Trophoblast cell (in vitro differentiated cells and primary cell): ENCODE measurements around the gene WDR81.
A peak's percentile ranks its signal among the peaks of the same experiment; 100 is the strongest.
"Not testable (repeated sequence)": the region's sequence is repeated elsewhere in the genome, so short reads cannot be mapped to it uniquely, and the experiment has no call there.

Source experiments
- DNase-seq, 2 donors: peaks; one replicate each; pipeline ENCODE4 v3.0.0-alpha.2; 2016
- H2AFZ ChIP-seq: 2 replicates; pipeline ENCODE4 v1.6.1; 2013; ENCODE audit warnings: low read length, moderate library complexity, mild to moderate bottlenecking; ENCODE audit not compliant: insufficient read depth, poor library complexity
- H2AK5ac ChIP-seq: 2 replicates; pipeline ENCODE4 v1.6.1; 2013; ENCODE audit warnings: mild to moderate bottlenecking, low read length
- H2BK120ac ChIP-seq: 2 replicates; pipeline ENCODE4 v1.6.1; 2013; ENCODE audit warnings: low read length, mild to moderate bottlenecking, moderate library complexity; ENCODE audit not compliant: insufficient read depth, poor library complexity
- H2BK12ac ChIP-seq: 2 replicates; pipeline ENCODE4 v1.6.1; 2013; ENCODE audit warnings: mild to moderate bottlenecking, low read length, moderate library complexity
- H2BK5ac ChIP-seq: 2 replicates; pipeline ENCODE4 v1.6.1; 2013; ENCODE audit warnings: low read length, low read depth, moderate library complexity, mild to moderate bottlenecking; ENCODE audit not compliant: poor library complexity
- H3K14ac ChIP-seq: 2 replicates; pipeline ENCODE4 v1.6.1; 2013; ENCODE audit warnings: mild to moderate bottlenecking, low read length
- H3K18ac ChIP-seq: 2 replicates; pipeline ENCODE4 v1.6.1; 2013; ENCODE audit warnings: mild to moderate bottlenecking, low read length
- H3K23ac ChIP-seq: 2 replicates; pipeline ENCODE4 v1.6.1; 2013; ENCODE audit warnings: low read length
- H3K27ac ChIP-seq: 2 replicates; pipeline ENCODE4 v1.5.1; 2013; ENCODE audit warnings: low read depth, mild to moderate bottlenecking, inconsistent platforms, low read length, moderate library complexity
- H3K27me3 ChIP-seq: 2 replicates; pipeline ENCODE4 v1.6.1; 2013; ENCODE audit warnings: inconsistent platforms, mild to moderate bottlenecking, low read length, moderate library complexity; ENCODE audit not compliant: insufficient read depth
- H3K36me3 ChIP-seq, 2 experiments: 1 replicate in 1 of 2; 2 replicates in 1 of 2; pipeline ENCODE4 v1.6.1; 2013; ENCODE audit warnings: low read length in 2 of 2, mild to moderate bottlenecking in 2 of 2, moderate library complexity in 1 of 2; ENCODE audit not compliant: insufficient read depth in 2 of 2, control insufficient read depth in 1 of 2
- H3K4ac ChIP-seq: 2 replicates; pipeline ENCODE4 v1.6.1; 2013; ENCODE audit warnings: low read depth, mild to moderate bottlenecking, low read length, moderate library complexity
- H3K4me1 ChIP-seq, 2 experiments: 1 replicate in 1 of 2; 2 replicates in 1 of 2; pipeline ENCODE4 v1.6.1; 2013; ENCODE audit warnings: low read length in 2 of 2, mild to moderate bottlenecking in 2 of 2, moderate library complexity in 1 of 2; ENCODE audit not compliant: insufficient read depth in 2 of 2, control insufficient read depth in 1 of 2
- H3K4me2 ChIP-seq: 2 replicates; pipeline ENCODE4 v1.6.1; 2013; ENCODE audit warnings: inconsistent platforms, mild to moderate bottlenecking, low read length, moderate library complexity
- H3K4me3 ChIP-seq: 2 replicates; pipeline ENCODE4 v1.5.1; 2013; ENCODE audit warnings: mild to moderate bottlenecking, low read depth, low read length, inconsistent platforms
- H3K79me1 ChIP-seq: one replicate; pipeline ENCODE4 v1.6.1; 2013; ENCODE audit warnings: low read length
- H3K79me2 ChIP-seq: 2 replicates; pipeline ENCODE4 v1.6.1; 2013; ENCODE audit warnings: low read length, mild to moderate bottlenecking; ENCODE audit not compliant: control insufficient read depth, insufficient read depth, poor library complexity
- H3K9ac ChIP-seq: 2 replicates; pipeline ENCODE4 v1.6.1; 2013; ENCODE audit warnings: mild to moderate bottlenecking, low read length
- H3K9me3 ChIP-seq: 2 replicates; pipeline ENCODE4 v1.6.1; 2013; ENCODE audit warnings: low read depth, mild to moderate bottlenecking, control low read depth, inconsistent platforms, low read length; ENCODE audit not compliant: insufficient read depth
- H4K12ac ChIP-seq: 2 replicates; pipeline ENCODE4 v1.6.1; 2013; ENCODE audit warnings: low read depth, mild to moderate bottlenecking, low read length, moderate library complexity
- H4K8ac ChIP-seq: 2 replicates; pipeline ENCODE4 v1.6.1; 2013; ENCODE audit warnings: low read depth, mild to moderate bottlenecking, low read length, moderate library complexity
- H4K91ac ChIP-seq: one replicate; pipeline ENCODE4 v1.6.1; 2013; ENCODE audit warnings: low read depth, mild to moderate bottlenecking, low read length, moderate library complexity
- WGBS: extraction: QIAGEN DNeasy Blood & Tissue Kit; methylation state at CpG from one replicate; pipeline ENCODE4 v1.1.7; 2013; ENCODE audit warnings: missing lambda C conversion rate; ENCODE audit not compliant: insufficient read length, insufficient coverage; ENCODE audit errors: extremely low coverage; 5-methylcytosine and 5-hydroxymethylcytosine counted together

WDR81 gene

DNA sequence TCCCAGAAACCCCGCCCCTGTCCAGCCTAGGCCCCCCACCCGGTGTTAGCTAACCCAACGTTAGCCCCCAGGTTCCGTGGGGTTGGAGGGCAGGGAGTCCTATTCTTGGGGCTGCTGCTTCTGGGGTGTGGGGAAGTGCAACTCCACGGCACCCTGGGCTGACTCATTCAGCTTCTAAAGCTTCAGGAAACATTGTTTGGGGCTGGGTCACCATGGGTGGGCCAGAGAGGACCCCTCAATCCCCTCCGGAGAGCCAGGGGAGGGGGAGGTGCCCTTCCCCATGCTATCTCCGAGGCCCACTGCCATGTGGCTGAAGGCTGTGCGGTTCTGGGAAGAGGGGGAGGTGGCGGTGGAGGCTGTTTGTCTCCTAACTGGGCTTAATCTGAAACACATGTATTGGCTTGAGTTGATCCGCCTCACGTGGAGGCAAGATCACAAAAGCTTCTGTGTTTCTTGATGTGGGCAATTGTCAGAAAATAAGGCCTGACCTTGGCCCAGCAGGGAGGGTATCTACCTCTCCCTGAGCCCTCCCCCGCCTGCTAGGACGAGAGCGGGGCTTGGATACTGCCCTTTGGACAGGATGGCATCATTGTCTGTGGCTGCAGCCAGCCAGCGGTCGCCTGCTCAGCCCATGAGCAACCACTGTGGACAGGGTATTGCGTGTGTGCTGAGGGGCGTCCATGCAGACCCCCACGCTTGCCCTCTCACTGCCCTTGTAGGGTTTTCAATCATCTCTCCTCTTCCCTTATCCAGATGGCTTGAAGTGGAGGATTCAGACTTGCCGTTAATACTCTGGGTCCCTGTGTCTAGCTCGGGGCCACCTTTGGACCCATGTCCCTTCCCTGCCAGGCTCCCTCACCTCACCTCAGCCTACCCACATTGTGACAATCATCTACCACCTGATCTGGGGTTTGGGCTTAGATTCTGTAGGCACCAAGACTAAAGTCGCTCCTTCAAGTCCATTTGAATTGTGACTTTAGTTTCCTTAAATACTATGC, 38.7 kb downstream of the WDR81 start:
- H3K4me1 ChIP-seq: peaks cover 2 to 5% of the 10 kb centered on the region in 2 experiments
- no peaks in the 10 kb centered on the region for H3K27me3 ChIP-seq
- WGBS: no CpG with 5 or more reads among the region's 22 CpGs
- no peak overlapping the region for H2BK120ac ChIP-seq
- peak in 1 of 2 donors; percentile 14 for DNase-seq
- H3K79me2 ChIP-seq: no peaks in the 10 kb centered on the region
- H2AFZ ChIP-seq: no peak overlapping the region
- H2BK12ac ChIP-seq: no peak overlapping the region
- no peak overlapping the region for H3K9ac ChIP-seq
- H3K18ac ChIP-seq: no peak overlapping the region
- H3K36me3 ChIP-seq: no peaks in the 10 kb centered on the region
- H3K23ac ChIP-seq: no peak overlapping the region
- no peak overlapping the region for H4K8ac ChIP-seq
- H3K79me1 ChIP-seq: no peaks in the 10 kb centered on the region
- peaks cover 3% of the 10 kb centered on the region for H3K9me3 ChIP-seq
- no peak overlapping the region for H4K91ac ChIP-seq
- no peak overlapping the region for H3K14ac ChIP-seq
- no peak overlapping the region for H3K4ac ChIP-seq
- no peak overlapping the region for H4K12ac ChIP-seq
- H3K4me2 ChIP-seq: no peak overlapping the region
- H2BK5ac ChIP-seq: no peak overlapping the region
- H2AK5ac ChIP-seq: no peak overlapping the region
- no peak overlapping the region for H3K27ac ChIP-seq
- no peak overlapping the region for H3K4me3 ChIP-seq

GRCh38 chr17:1764284-1764683, 39.8 kb downstream of the WDR81 start:
- WGBS: no CpG with 5 or more reads among the region's 11 CpGs
- Histone ChIP-seq H3K36me3 (no peaks in the 10 kb centered on the region), H3K4me2 (no peak overlapping the region), H4K8ac (no peak overlapping the region), H3K27ac (no peak overlapping the region), H2AK5ac (no peak overlapping the region), H2BK12ac (no peak overlapping the region), H2AFZ (no peak overlapping the region), H2BK120ac (no peak overlapping the region), H3K79me2 (no peaks in the 10 kb centered on the region), H3K14ac (no peak overlapping the region), H3K4me1 (peaks cover 2 to 5% of the 10 kb centered on the region in 2 experiments), H3K4me3 (no peak overlapping the region), H3K18ac (no peak overlapping the region), H3K4ac (no peak overlapping the region), H3K9ac (no peak overlapping the region), H4K91ac (no peak overlapping the region), H3K27me3 (no peaks in the 10 kb centered on the region), H3K23ac (no peak overlapping the region), H3K9me3 (peaks cover 3% of the 10 kb centered on the region), H2BK5ac (no peak overlapping the region), H4K12ac (no peak overlapping the region), H3K79me1 (no peaks in the 10 kb centered on the region)
- DNase-seq: peak in 1 of 2 donors; percentile 25

DNA sequence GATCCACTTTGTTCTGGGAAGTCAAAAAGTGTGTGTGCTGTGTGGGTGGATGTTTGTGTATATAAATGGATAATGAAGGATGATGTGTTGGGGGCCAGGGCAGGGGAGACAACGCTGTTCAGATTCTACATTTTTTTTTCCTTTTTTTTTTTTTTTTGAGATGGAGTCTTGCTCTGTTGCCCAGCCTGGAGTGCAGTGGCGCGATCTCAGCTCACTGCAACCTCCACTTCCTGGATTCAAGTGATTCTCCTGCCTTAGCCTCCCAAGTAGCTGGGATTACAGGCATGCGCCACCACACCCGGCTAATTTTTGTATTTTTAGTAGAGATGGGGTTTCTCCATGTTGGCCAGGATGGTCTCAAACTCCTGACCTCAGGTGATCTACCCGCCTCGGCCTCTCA, 40.2 kb downstream of the WDR81 start:
- no CpG with 5 or more reads among the region's 7 CpGs for WGBS
- DNase-seq, H2AK5ac ChIP-seq, H4K8ac ChIP-seq, H3K79me1 ChIP-seq, H3K23ac ChIP-seq, H3K14ac ChIP-seq, H2BK120ac ChIP-seq, H4K91ac ChIP-seq, H3K9ac ChIP-seq, H3K79me2 ChIP-seq, H3K9me3 ChIP-seq, H3K36me3 ChIP-seq, H3K27me3 ChIP-seq, H3K4me2 ChIP-seq, H3K18ac ChIP-seq, H3K27ac ChIP-seq, H2BK12ac ChIP-seq, H2AFZ ChIP-seq, H3K4me1 ChIP-seq, H3K4me3 ChIP-seq, H2BK5ac ChIP-seq, H3K4ac ChIP-seq, H4K12ac ChIP-seq: not testable (repeated sequence)

DNA sequence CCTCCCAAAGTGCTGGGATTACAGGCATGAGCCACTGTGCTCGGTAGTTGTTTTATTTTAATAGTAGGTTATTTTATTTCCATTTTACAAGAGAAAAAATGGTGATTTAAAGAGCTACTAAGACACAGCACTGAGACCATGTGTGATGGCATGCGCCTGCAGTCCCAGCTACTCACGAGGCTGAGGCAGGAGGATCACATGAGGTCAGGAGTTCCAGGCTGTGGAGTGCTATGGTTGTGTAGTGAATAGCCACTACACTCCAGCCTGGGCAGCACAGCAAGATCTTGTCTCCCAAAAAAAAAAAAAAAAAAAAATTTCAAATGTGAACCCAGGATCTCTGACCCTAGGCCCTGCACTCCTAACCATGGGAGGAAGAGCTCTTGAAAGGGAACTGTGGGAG, 41.1 kb downstream of the WDR81 start:
- H3K9ac ChIP-seq: no peak overlapping the region
- no peak overlapping the region for H3K27ac ChIP-seq
- peaks cover 2% of the 10 kb centered on the region for H3K79me2 ChIP-seq
- H3K18ac ChIP-seq: no peak overlapping the region
- H4K91ac ChIP-seq: no peak overlapping the region
- H3K4me2 ChIP-seq: no peak overlapping the region
- H2BK120ac ChIP-seq: no peak overlapping the region
- peaks cover 3% of the 10 kb centered on the region for H3K9me3 ChIP-seq
- no peak overlapping the region for H4K12ac ChIP-seq
- peaks cover 3% of the 10 kb centered on the region for H3K79me1 ChIP-seq
- no peak overlapping the region for H3K4ac ChIP-seq
- no peak overlapping the region for H3K14ac ChIP-seq
- no peak overlapping the region for H4K8ac ChIP-seq
- H3K27me3 ChIP-seq: no peaks in the 10 kb centered on the region
- no peaks in the 10 kb centered on the region for H3K36me3 ChIP-seq
- peaks cover 8 to 11% of the 10 kb centered on the region in 2 experiments for H3K4me1 ChIP-seq
- H2AFZ ChIP-seq: no peak overlapping the region
- no peak overlapping the region for H3K4me3 ChIP-seq
- no peak overlapping the region for H2BK5ac ChIP-seq
- no CpG with 5 or more reads among the region's 3 CpGs for WGBS
- no peak overlapping the region for H2AK5ac ChIP-seq
- no peak overlapping the region for H3K23ac ChIP-seq
- no peak overlapping the region for H2BK12ac ChIP-seq
- no peak for DNase-seq
